Middle frontal gyrus (tissue), 1 donor: Measurements from ENCODE around the gene MUC5AC.
"Not testable (repeated sequence)": the region's sequence is repeated elsewhere in the genome, so short reads cannot be mapped to it uniquely, and the experiment has no call there.

Experiments
- DNase-seq: peaks from one replicate; pipeline ENCODE4 v3.0.0-alpha.2; 2015; ENCODE audit warnings: low spot score; ENCODE audit errors: extremely low spot score

The MUC5AC gene

DNA sequence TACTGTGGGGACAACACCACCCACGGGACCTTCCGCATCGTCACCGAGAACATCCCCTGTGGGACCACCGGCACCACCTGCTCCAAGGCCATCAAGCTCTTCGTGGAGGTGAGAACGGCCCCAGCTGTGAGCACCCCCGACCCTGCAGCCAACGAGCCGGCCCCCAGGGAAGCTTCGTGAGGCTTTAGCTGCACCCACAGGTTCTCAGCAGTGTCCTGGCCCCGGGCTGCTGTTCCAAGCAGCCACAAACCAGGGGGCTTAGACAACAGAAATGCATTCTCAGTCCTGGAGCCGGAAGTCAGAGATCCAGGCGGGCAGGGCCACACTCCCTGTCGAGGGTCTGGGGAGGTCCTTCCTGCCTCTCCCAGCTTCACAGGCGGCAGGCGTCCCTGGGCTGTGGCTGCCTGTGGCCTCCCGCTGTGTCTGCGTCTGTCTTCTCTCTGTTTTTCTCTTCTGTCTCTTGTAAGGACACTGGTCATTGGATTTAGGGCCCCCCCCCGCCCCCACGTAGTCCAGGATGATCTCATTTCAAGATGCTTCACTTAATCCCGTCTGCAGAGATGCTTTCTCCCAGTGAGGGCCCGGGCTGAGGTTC is 77.7 kb downstream of the MUC5AC start:
- DNase-seq: no peak

DNA sequence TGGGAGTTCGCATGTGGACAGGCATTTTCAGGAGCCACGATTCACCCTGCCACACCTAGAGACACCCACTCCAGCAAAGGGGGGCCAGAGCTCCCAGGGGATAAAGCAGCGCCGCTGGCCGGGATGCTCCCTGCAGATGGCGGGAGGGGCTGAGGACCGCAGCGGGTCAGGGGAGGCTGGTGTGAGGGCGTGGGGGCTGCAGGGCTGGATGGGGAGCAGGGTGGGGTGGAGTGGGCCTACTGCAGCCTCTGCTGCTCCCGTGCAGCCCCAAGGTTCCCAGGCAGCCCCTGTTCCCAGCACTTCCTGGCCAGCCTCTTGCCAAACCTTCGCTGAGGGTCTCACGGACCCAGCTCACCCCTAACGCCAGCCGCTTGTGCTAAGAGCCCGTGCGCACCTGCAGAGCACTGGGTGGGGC is 78.2 kb downstream of the MUC5AC start:
- no peak for DNase-seq

DNA sequence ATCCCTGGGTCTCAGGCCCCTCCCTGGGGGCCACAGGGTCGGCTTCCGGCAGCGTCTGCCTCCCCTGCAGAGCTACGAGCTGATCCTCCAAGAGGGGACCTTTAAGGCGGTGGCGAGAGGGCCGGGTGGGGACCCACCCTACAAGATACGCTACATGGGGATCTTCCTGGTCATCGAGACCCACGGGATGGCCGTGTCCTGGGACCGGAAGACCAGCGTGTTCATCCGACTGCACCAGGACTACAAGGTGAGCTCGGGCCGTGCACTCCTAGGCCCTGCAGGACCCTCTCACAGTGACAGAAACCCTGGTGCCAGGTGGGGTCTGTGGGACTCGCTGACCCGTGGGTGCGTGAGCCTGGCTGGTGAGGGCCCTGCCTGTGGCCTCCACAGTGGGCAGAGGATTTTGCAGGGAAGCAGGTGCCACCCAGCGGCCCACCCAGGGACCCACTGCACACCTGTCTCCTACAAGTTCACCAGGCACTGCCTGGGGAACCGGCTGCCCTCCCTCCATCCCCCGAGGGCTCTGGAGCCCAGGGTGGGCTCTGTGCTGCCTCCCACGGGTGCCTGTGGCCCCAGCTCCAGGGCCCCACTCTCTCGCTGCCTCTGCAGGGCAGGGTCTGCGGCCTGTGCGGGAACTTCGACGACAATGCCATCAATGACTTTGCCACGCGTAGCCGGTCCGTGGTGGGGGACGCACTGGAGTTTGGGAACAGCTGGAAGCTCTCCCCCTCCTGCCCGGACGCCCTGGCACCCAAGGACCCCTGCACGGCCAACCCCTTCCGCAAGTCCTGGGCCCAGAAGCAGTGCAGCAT is 78.8 kb downstream of the MUC5AC start:
- no peak for DNase-seq

DNA sequence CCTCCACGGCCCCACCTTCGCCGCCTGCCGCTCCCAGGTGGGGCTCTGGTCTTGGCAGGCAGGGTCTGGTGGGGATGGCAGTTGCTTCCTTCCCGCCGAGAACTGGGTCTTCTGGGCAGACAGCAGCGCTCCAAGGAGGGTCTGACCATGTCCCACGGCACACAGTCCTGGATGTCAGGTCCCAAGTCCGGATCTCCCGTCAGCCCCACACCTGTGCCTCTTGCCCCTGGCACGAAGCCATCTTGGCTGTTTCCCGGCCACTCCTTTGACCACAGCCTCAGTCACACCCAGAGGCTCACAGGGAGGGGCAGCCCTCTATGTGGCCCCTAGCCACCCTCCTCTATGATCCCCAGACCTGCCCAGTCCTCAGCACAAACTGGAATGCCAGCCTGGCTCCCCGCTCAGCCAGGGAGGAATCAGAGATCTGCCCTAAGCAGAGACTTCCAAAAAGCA is 79.4 kb downstream of the MUC5AC start:
- no peak for DNase-seq

DNA sequence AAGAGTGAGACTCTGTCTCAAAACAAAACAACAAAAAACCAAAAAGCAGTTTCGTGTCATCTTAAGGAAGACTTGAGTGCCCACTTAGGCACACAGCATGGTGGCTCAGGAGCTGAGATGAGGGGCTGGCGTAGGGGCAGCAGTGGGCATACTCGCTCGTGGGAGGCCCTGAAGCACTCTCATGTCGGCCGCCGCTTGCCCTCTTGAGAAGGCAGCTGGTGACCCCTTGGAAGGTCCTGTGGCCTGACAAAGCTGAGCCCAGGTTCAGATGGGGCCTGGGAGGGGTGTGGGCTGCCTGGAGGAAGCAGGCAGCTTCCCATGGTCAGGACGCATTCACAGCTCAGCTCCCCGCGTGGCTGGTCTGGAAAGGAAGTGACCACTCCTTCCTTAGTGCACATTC is 80.1 kb downstream of the MUC5AC start:
- no peak for DNase-seq

DNA sequence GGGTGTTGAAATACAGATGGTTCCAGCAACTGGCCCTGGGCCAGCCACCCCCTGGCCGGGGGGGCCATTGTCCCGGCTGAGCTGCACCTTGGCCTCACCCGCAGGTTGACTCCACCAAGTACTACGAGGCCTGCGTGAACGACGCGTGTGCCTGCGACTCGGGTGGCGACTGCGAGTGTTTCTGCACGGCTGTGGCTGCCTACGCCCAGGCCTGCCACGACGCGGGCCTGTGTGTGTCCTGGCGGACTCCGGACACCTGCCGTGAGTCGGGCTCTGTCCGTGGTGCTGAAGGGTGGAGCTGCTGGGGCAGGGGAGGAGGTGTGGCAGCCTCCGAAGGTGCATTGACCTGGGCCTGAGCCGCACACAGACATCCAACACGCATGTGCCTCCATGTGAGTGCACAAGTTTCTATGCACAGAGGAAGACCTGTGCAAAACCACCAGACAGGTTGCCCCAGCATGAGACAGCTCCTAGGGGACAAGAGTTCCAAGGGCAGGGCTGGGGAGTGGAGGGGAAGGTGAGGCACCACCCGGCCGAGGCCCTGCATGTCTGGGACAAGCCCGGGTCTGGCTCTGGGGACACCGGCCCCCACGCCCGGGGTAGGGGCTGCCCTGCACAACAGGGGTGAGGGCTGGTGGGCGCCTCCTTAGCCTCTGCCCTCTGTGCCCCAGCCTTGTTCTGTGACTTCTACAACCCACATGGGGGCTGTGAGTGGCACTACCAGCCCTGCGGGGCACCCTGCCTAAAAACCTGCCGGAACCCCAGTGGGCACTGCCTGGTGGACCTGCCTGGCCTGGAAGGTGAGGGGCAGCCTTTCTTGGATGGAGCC is 81.2 kb downstream of the MUC5AC start:
- no peak for DNase-seq

DNA sequence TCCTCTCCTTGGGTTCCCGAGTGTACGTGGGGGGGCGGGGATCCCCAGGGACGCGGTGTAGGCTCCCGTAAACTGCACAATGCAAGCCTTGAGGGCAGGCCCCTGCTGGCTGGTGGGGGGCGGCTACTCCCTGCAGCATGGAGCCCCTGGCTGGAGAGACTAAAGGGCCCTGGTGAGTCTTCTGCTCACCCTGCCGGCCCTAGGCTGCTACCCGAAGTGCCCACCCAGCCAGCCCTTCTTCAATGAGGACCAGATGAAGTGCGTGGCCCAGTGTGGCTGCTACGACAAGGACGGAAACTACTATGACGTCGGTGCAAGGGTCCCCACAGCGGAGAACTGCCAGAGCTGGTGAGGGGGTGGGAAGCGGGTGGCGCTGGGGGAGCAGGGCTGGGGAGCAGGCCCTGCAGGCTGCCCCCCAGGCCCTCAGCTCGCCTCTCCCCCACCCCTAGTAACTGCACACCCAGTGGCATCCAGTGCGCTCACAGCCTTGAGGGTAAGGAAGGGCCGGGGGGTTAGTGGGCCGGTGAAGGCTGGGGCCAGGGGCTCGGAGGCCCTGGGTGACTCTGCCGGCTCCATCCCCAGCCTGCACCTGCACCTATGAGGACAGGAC is 81.9 kb downstream of the MUC5AC start:
- no peak for DNase-seq

DNA sequence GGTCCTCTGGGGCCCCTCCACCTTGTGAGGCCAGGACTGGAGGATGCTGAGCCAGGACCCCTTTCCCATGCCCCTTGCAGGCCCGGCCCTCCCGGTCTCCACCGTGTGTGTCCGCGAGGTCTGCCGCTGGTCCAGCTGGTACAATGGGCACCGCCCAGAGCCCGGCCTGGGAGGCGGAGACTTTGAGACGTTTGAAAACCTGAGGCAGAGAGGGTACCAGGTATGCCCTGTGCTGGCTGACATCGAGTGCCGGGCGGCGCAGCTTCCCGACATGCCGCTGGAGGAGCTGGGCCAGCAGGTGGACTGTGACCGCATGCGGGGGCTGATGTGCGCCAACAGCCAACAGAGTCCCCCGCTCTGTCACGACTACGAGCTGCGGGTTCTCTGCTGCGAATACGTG is 83.0 kb downstream of the MUC5AC start:
- no peak for DNase-seq

DNA sequence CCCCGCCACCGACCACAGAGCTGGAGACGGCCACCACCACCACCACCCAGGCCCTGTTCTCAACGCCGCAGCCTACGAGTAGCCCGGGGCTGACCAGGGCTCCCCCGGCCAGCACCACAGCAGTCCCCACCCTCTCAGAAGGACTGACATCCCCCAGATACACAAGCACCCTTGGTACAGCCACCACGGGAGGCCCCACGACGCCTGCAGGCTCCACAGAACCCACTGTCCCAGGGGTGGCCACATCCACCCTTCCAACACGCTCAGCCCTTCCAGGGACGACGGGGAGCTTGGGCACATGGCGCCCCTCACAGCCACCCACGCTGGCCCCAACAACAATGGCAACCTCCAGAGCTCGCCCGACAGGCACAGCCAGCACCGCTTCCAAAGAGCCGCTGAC is 84.0 kb downstream of the MUC5AC start:
- DNase-seq: no peak

DNA sequence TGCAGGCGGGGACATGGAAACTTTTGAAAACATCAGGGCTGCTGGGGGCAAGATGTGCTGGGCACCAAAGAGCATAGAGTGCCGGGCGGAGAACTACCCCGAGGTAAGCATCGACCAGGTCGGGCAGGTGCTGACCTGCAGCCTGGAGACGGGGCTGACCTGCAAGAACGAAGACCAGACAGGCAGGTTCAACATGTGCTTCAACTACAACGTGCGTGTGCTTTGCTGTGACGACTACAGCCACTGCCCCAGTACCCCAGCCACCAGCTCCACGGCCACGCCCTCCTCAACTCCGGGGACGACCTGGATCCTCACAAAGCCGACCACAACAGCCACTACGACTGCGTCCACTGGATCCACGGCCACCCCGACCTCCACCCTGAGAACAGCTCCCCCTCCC is 84.5 kb downstream of the MUC5AC start:
- DNase-seq: no peak

DNA sequence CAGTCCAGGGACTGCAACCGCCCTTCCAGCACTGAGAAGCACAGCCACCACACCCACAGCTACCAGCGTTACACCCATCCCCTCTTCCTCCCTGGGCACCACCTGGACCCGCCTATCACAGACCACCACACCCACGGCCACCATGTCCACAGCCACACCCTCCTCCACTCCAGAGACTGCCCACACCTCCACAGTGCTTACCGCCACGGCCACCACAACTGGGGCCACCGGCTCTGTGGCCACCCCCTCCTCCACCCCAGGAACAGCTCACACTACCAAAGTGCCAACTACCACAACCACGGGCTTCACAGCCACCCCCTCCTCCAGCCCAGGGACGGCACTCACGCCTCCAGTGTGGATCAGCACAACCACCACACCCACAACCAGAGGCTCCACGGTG is 85.0 kb downstream of the MUC5AC start:
- not testable (repeated sequence) for DNase-seq

DNA sequence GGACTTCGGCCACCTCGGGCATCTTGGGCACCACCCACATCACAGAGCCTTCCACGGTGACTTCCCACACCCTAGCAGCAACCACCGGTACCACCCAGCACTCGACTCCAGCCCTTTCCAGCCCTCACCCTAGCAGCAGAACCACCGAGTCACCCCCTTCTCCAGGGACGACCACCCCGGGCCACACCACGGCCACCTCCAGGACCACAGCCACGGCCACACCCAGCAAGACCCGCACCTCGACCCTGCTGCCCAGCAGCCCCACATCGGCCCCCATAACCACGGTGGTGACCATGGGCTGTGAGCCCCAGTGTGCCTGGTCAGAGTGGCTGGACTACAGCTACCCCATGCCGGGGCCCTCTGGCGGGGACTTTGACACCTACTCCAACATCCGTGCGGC is 85.8 kb downstream of the MUC5AC start:
- not testable (repeated sequence) for DNase-seq

DNA sequence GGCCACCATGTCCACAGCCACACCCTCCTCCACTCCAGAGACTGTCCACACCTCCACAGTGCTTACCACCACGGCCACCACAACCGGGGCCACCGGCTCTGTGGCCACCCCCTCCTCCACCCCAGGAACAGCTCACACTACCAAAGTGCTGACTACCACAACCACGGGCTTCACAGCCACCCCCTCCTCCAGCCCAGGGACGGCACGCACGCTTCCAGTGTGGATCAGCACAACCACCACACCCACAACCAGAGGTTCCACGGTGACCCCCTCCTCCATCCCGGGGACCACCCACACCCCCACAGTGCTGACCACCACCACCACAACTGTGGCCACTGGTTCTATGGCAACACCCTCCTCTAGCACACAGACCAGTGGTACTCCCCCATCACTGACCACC is 86.8 kb downstream of the MUC5AC start:
- DNase-seq: not testable (repeated sequence)

DNA sequence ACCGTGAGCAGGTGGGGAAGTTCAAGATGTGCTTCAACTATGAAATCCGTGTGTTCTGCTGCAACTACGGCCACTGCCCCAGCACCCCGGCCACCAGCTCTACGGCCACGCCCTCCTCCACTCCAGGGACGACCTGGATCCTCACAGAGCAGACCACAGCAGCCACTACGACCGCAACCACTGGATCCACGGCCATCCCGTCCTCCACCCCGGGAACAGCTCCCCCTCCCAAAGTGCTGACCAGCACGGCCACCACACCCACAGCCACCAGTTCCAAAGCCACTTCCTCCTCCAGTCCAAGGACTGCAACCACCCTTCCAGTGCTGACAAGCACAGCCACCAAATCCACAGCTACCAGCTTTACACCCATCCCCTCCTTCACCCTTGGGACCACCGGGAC is 88.0 kb downstream of the MUC5AC start:
- DNase-seq: not testable (repeated sequence)

DNA sequence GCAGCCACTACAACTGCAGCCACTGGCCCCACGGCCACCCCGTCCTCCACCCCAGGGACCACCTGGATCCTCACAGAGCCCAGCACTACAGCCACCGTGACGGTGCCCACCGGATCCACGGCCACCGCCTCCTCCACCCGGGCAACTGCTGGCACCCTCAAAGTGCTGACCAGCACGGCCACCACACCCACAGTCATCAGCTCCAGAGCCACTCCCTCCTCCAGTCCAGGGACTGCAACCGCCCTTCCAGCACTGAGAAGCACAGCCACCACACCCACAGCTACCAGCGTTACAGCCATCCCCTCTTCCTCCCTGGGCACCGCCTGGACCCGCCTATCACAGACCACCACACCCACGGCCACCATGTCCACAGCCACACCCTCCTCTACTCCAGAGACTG is 88.5 kb downstream of the MUC5AC start:
- DNase-seq: not testable (repeated sequence)

DNA sequence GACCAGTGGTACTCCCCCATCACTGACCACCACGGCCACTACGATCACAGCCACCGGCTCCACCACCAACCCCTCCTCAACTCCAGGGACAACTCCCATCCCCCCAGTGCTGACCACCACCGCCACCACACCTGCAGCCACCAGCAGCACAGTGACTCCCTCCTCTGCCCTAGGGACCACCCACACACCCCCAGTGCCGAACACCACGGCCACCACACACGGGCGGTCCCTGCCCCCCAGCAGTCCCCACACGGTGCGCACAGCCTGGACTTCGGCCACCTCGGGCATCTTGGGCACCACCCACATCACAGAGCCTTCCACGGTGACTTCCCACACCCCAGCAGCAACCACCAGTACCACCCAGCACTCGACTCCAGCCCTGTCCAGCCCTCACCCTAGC is 89.3 kb downstream of the MUC5AC start:
- DNase-seq: not testable (repeated sequence)

DNA sequence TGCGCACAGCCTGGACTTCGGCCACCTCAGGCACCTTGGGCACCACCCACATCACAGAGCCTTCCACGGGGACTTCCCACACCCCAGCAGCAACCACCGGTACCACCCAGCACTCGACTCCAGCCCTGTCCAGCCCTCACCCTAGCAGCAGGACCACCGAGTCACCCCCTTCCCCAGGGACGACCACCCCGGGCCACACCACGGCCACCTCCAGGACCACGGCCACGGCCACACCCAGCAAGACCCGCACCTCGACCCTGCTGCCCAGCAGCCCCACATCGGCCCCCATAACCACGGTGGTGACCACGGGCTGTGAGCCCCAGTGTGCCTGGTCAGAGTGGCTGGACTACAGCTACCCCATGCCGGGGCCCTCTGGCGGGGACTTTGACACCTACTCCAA is 91.2 kb downstream of the MUC5AC start:
- not testable (repeated sequence) for DNase-seq

DNA sequence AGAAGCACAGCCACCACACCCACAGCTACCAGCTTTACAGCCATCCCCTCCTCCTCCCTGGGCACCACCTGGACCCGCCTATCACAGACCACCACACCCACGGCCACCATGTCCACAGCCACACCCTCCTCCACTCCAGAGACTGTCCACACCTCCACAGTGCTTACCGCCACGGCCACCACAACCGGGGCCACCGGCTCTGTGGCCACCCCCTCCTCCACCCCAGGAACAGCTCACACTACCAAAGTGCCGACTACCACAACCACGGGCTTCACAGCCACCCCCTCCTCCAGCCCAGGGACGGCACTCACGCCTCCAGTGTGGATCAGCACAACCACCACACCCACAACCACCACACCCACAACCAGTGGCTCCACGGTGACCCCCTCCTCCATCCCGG is 92.7 kb downstream of the MUC5AC start:
- DNase-seq: not testable (repeated sequence)
